DMS153 treated with DMSO at 0.1 percent for 48 hours (cell line): Measurements from ENCODE around the gene SV2C.
A peak's percentile ranks its signal among the peaks of the same experiment; 100 is the strongest.
"Not testable (repeated sequence)": the region's sequence is repeated elsewhere in the genome, so short reads cannot be mapped to it uniquely, and the experiment has no call there.

Source experiments
- DNase-seq: peaks from one replicate; lab custom pipeline; 2025; ENCODE audit not compliant: unreplicated experiment; lab: John Stamatoyannopoulos, UW

Gene SV2C

DNA sequence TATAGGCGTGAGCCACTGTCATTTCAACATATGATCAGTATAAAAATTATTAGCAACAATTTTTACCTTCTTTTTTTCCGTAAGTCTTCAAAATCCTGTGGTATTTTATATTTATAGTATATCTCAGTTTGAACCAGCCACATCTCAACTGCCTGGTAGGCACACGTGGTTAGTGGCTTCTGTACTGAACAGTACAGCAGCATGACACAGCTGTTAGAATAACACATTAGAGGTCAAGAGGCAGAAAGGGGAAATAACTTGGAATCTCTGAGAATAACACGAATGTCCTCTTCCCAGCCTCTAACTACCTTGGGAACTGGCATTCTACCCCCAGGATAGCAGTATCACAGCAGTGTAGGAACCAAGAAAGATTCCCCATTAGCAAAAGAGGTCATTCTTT is 211.4 kb downstream of the SV2C start:
- no peak for DNase-seq

DNA sequence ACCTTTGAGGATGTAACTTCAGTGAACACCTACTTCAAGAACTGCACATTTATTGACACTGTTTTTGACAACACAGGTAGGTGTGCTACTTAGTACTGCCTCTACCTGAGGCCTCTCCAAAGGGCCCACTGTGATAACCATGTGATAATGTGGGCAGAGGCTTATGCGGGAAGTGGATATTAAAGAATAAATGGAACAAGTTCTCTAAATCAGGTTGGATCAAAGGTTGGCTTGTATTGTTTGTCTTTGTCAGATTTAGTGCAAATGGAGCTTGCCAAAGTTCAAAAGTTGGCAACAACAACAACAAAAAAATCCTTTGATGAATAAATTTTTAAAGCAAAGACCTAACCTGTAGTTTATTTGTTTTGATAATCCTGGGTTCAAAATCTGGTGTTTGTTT is 215.7 kb downstream of the SV2C start:
- no peak for DNase-seq

- DNase-seq: no peak
Measured at GRCh38 chr5:76299592-76299991, 216.4 kb downstream of the SV2C start.

- DNase-seq: not testable (repeated sequence)
Measured at GRCh38 chr5:76301932-76302331, 218.7 kb downstream of the SV2C start.

GRCh38 chr5:76302661-76303060 is 219.5 kb downstream of the SV2C start:
- DNase-seq: not testable (repeated sequence)

- peak; percentile 1 for DNase-seq
Measured at GRCh38 chr5:76303921-76304320, 220.7 kb downstream of the SV2C start.

- DNase-seq: no peak
Measured at GRCh38 chr5:76305269-76305668, 222.1 kb downstream of the SV2C start.

DNA sequence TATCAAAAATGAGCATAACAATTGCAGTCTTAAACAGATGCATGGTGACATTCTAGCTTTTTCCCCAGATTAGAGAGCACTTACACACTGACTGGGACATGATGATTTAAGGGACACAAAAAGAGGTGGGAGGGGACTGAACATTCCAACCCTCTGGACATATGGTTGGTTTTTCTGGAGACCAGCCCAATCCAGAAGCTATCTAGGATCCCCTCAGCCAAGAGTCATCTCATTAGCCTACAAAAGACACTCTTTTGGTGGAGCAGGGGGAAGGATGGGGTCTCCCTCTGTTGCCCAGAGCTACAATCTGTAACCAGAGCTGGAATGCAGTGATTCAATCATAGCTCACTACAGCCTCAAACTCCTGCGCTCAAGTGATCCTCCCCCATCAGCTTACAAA is 222.6 kb downstream of the SV2C start:
- no peak for DNase-seq

DNA sequence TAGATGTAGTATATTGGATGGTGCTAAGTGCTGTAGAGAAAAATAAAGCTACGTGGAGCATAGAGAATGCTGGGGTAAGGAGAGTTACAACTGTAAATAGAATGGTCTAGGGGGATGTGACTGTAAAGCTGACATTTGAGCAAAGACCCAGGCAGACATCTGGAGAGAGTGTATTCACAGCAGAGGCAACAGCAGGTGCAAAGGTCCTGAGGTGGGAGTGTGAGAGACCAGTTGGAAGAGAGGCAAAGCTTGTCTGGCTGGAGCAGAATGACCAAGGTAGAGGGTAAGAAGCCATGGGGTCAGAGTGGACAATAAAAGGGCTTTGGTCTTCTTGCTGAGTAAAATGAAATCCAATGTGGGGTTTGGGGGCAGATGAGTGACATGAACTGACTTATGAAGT is 227.0 kb downstream of the SV2C start:
- DNase-seq: no peak

DNA sequence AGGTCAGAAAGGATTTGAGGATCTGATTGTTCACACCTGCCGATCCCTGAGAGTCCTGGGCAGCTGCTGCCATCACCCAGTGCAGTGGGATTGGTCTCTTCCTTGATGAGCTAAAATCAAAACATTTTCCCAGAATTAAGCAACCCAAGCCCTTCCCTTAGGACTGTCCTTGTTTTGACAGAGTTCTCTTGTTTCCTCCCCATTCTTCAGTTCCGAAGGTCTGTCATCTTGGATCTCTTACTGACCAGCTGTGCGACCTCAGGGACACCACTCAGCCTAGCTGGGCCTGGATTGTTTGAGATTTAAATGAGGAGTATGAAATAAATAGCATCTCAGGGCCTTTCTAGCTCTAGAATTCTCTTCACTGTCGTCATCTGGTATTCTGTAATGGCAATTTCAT is 229.6 kb downstream of the SV2C start:
- DNase-seq: no peak

DNA sequence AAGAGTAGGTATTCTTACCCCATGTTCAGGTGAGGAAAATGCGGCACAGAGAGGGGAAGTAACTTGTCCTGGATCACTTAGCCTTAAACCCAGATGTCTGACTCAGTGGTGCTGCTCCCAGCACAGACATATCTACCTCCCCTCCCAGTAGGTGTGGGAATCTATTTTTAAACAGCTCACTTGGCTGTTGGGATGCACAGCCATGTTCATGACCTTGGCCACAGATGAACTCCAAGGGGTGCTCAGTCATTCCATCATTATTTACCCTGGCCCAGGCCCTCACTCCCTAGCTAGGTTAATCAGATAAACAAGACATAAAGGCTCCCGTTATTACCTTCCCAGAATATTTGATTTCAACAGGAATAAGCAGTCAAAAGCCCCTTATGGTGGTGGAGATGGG is 231.5 kb downstream of the SV2C start:
- DNase-seq: no peak

GRCh38 chr5:76319673-76320072 is 236.5 kb downstream of the SV2C start:
- DNase-seq: no peak

GRCh38 chr5:76323494-76323893 is 240.3 kb downstream of the SV2C start:
- not testable (repeated sequence) for DNase-seq

GRCh38 chr5:76325326-76325725 is 242.1 kb downstream of the SV2C start:
- no peak for DNase-seq

DNA sequence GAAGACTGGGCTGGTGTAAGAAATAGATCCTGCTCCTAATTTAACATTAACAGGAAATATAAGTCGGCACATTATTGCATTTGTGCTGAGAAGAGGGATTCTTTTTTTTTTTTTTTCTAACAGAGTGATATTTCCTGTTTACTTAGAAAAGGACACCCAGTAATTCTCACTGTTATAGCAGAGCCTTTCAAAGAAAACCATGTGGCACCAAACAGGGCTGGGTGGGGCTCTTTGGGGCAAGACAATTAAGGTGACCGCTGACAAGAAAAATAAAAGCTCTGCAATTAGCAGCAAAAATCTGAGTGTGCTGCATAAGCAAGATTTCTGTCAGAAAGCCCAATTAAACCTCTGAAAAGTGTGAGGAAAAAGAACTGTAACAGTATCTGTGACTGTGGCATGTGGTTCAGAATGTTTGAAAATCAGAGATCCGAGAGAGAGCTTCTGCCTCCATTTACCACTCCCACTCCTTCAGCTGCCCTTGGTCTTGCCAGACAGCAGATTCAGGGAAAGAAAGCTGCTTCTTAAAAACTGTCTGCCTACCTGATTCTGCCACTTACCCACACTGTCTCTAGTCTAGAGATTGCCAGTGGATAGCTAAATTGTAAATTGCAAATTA is 242.8 kb downstream of the SV2C start:
- DNase-seq: no peak

- no peak for DNase-seq
Measured at GRCh38 chr5:76326577-76327302, 243.6 kb downstream of the SV2C start.

- no peak for DNase-seq
Measured at GRCh38 chr5:76329346-76329745, 246.2 kb downstream of the SV2C start.

DNA sequence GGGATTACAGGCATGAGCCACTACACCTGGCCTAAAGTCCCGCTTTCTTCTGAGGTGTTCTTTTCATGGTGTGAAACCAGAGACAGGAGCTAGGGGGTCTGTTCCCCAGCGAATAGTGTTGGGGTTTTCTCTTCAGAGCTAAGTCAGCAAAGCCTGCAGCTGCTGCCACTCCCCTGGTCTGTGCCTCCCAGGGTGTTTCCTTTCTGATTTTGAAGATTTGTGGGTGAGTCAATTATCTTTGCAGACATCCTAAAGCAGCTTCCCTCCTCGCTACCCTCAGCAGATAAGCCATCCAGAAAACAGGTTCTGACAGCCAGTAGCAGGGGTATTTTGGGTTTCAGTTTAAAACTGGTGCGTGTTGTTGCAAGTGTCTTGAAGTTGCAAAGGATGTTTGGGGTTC is 247.9 kb downstream of the SV2C start:
- DNase-seq: no peak

- DNase-seq: no peak
Measured at GRCh38 chr5:76332102-76332501, 248.9 kb downstream of the SV2C start.

GRCh38 chr5:76332611-76333205 is 249.5 kb downstream of the SV2C start:
- no peak for DNase-seq

GRCh38 chr5:76333571-76333970 is 250.4 kb downstream of the SV2C start:
- DNase-seq: no peak

- no peak for DNase-seq
Measured at GRCh38 chr5:76334574-76334973, 251.4 kb downstream of the SV2C start.
